Body of pancreas (tissue), 4 donors: Measurements from ENCODE around the gene KRTAP5-10. TPM values are rescaled to one million over a fixed set of nuclear protein-coding genes. Genes with fewer than 3 reads are reported as not detected.
"Not testable (repeated sequence)": the region's sequence is repeated elsewhere in the genome, so short reads cannot be mapped to it uniquely, and the experiment has no call there.

Experiments
- ATAC-seq: fragments of 150-250 bp; one replicate; pipeline ENCODE4 v1.9.1; 2016
- DNase-seq, 4 donors: peaks; one replicate each; pipeline ENCODE4 v3.0.0-alpha.2; 2019
- H3K27ac ChIP-seq, 4 donors: fragments of 200-600 bp; sonication (generic); 1 replicate in 3 of 4; 2 replicates in 1 of 4; pipeline versions ENCODE4 v1.5.1 to v1.6.1; 2016 to 2019; ENCODE audit warnings: mild to moderate bottlenecking in 1 of 4, mixed read lengths in 1 of 4, moderate library complexity in 1 of 4
- H3K27me3 ChIP-seq, 2 donors: fragments of 200-600 bp; sonication (generic); one replicate each; pipeline ENCODE4 v1.6.0; 2016; ENCODE audit warnings: mild to moderate bottlenecking in 1 of 2
- H3K36me3 ChIP-seq, 2 donors: fragments of 200-600 bp; sonication (generic); replicated peaks in 1 of 2; 2 replicates each; pipeline ENCODE4 v1.5.1; 2016; ENCODE audit warnings: low read depth in 2 of 2; ENCODE audit not compliant: insufficient read depth in 1 of 2
- H3K4me1 ChIP-seq: fragments of 200-600 bp; sonication (generic); one replicate; pipeline ENCODE4 v1.6.0; 2016
- H3K4me3 ChIP-seq, 2 donors: fragments of 200-600 bp; sonication (generic); 1 replicate in 1 of 2; 2 replicates in 1 of 2; pipeline ENCODE4 v1.5.1; 2016 to 2019
- H3K9me3 ChIP-seq, 3 donors: fragments of 200-600 bp; sonication (generic); 1 replicate in 2 of 3; 2 replicates in 1 of 3; pipeline ENCODE4 v1.5.1; 2016
- CTCF ChIP-seq, 7 experiments: fragments of 450-650 bp in 4 of 7; fragments of 200-600 bp in 3 of 7; sonication (generic) in 3 of 7; IDR thresholded peaks; one replicate each; pipeline ENCODE4 v1.5.1; 2016 to 2019; ENCODE audit warnings: antibody characterized with exemption in 7 of 7
- POLR2A ChIP-seq, 3 donors: fragments of 450-650 bp; IDR thresholded peaks; one replicate each; pipeline ENCODE4 v1.6.1; 2016; ENCODE audit warnings: antibody characterized with exemption in 3 of 3, mild to moderate bottlenecking in 2 of 3
- WGBS, 2 donors: methylation state at CpG; one replicate each; pipeline ENCODE4 v1.1.5; 2017; 5-methylcytosine and 5-hydroxymethylcytosine counted together
- intact Hi-C: fragments of 100-400 bp; cut with DNase I; formaldehyde crosslinking; loops from one replicate; pipeline ENCODE4 v1.15.1; 2023
- total RNA-seq, 2 donors: library from RNA; depleted of rRNA; stranded (reverse); fragments of >200 nt; gene quantifications; one replicate each; pipeline ENCODE4 v1.1.0, GENCODE V29; 2016

KRTAP5-10 gene
- total RNA-seq, 2 donors from 2014 or later: not detected

GRCh38 chr11:71577469-71578004 lies 12.2 kb downstream of the KRTAP5-10 start:
- H3K4me3 ChIP-seq: no peak overlapping the region

GRCh38 chr11:71579513-71579912 lies 14.2 kb downstream of the KRTAP5-10 start:
- WGBS, 2 donors: 56 to 67% methylated on average over 5 to 7 of the region's 7 CpGs
- H3K27ac ChIP-seq, ATAC-seq, H3K4me1 ChIP-seq, intact Hi-C loops, H3K9me3 ChIP-seq, H3K27me3 ChIP-seq, H3K4me3 ChIP-seq, H3K36me3 ChIP-seq: not testable (repeated sequence)
- DNase-seq: peak in 1 of 4 donors; percentile 11

More at GRCh38 chr11:71577469-71578004, 12.2 kb downstream of the KRTAP5-10 start:
- TF ChIP-seq CTCF (IDR thresholded peaks at IDR 0.05) (no peak), POLR2A (IDR thresholded peaks at IDR 0.05) (no peak)
- H3K9me3 ChIP-seq: no peaks in the 10 kb centered on the region
- H3K4me1 ChIP-seq: no peaks in the 10 kb centered on the region
- no peaks in the 10 kb centered on the region for H3K27me3 ChIP-seq
- DNase-seq (no peak), ATAC-seq (no peak)
- intact Hi-C loops: no loop called here
- H3K27ac ChIP-seq: no peak overlapping the region
- 92 to 94% methylated on average over 7 of the region's 7 CpGs for WGBS, 2 donors
- H3K36me3 ChIP-seq: no peaks in the 10 kb centered on the region

GRCh38 chr11:71580057-71581003 lies 15.0 kb downstream of the KRTAP5-10 start:
- Histone ChIP-seq H3K4me1 (no peaks in the 10 kb centered on the region), H3K9me3 (no peaks in the 10 kb centered on the region), H3K4me3 (no peak overlapping the region), H3K27me3 (no peaks in the 10 kb centered on the region), H3K36me3 (no peaks in the 10 kb centered on the region), H3K27ac (no peak overlapping the region)
- TF ChIP-seq CTCF (IDR thresholded peaks at IDR 0.05) (peak; percentile 67 to 91 (median 82)), POLR2A (IDR thresholded peaks at IDR 0.05) (no peak)
- WGBS, 2 donors: 4 to 7% methylated on average over 8 of the region's 8 CpGs
- ATAC-seq (peak; percentile 96), DNase-seq (peak; percentile 79 to 90 (median 88))
- intact Hi-C loops: no loop called here

GRCh38 chr11:71581826-71582225 lies 16.5 kb downstream of the KRTAP5-10 start:
- no peak for ATAC-seq
- Histone ChIP-seq H3K4me1 (no peaks in the 10 kb centered on the region), H3K36me3 (no peaks in the 10 kb centered on the region), H3K27me3 (no peaks in the 10 kb centered on the region), H3K9me3 (no peaks in the 10 kb centered on the region), H3K4me3 (no peak overlapping the region), H3K27ac (no peak overlapping the region)
- WGBS, 2 donors: 78 to 83% methylated on average over 4 of the region's 4 CpGs
- intact Hi-C loops: no loop called here
- TF ChIP-seq CTCF (IDR thresholded peaks at IDR 0.05): no peak
- no peak for TF ChIP-seq POLR2A (IDR thresholded peaks at IDR 0.05)
- no peak for DNase-seq

GRCh38 chr11:71582309-71582895 lies 17.0 kb downstream of the KRTAP5-10 start, which contains the start of gene KRTAP5-11:
Gene KRTAP5-11 (minus strand): TSS chr11:71582875. CDS start chr11:71582837, 38 bp downstream.
- Histone ChIP-seq H3K27me3 (no peaks in the 10 kb centered on the region), H3K4me3 (no peak within 1 kb of the TSS), H3K36me3 (no peaks in the 10 kb centered on the region), H3K4me1 (no peaks in the 10 kb centered on the region), H3K27ac (no peak within 1 kb of the TSS), H3K9me3 (no peaks in the 10 kb centered on the region)
- ATAC-seq: no peak
- WGBS, 2 donors: 67 to 72% methylated on average over 1 to 3 of the region's 3 CpGs
- TF ChIP-seq POLR2A (IDR thresholded peaks at IDR 0.05) (no peak), CTCF (IDR thresholded peaks at IDR 0.05) (no peak)
- no peak for DNase-seq
- intact Hi-C loops: no loop called here

- 95 to 96% methylated on average over 2 of the region's 2 CpGs for whole genome bisulfite sequencing, 2 donors
- ATAC-seq, H3K27ac ChIP-seq: not testable (repeated sequence)
Measured at GRCh38 chr11:71582969-71583368, 17.6 kb downstream of the KRTAP5-10 start.

GRCh38 chr11:71585673-71586072 lies 20.3 kb downstream of the KRTAP5-10 start:
- H3K27ac ChIP-seq, ATAC-seq, H3K36me3 ChIP-seq, DNase-seq, H3K9me3 ChIP-seq, H3K27me3 ChIP-seq, H3K4me3 ChIP-seq, intact Hi-C loops: not testable (repeated sequence)
- 70 to 71% methylated on average over 5 of the region's 5 CpGs for WGBS, 2 donors
- H3K4me1 ChIP-seq: peaks cover 10% of the 10 kb centered on the region

More at GRCh38 chr11:71582969-71583368, 17.6 kb downstream of the KRTAP5-10 start:
- H3K9me3 ChIP-seq, H3K27me3 ChIP-seq, H3K4me3 ChIP-seq, DNase-seq, H3K36me3 ChIP-seq, intact Hi-C loops, H3K4me1 ChIP-seq: not testable (repeated sequence)
